HepG2 (cell line): ENCODE data around the gene NPDC1. TPM values are rescaled to one million over a fixed set of nuclear protein-coding genes. Genes with fewer than 3 reads are reported as not detected.
A peak's percentile ranks its signal among the peaks of the same experiment; 100 is the strongest.

Experiments
- CBX1 ChIP-seq: IDR thresholded peaks from one replicate; pipeline ENCODE4 v1.6.1; 2016; ENCODE audit warnings: antibody characterized with exemption, low read depth
- DMAP1 ChIP-seq: IDR thresholded peaks from 2 replicates; pipeline ENCODE4 v1.6.1; 2016
- DNMT3B ChIP-seq: conservative IDR thresholded peaks from 2 replicates; pipeline ENCODE4 v1.6.1; 2016; ENCODE audit warnings: missing biosample characterization, control low read depth
- EHMT2 ChIP-seq: fragments of 200-600 bp; sonication (generic); IDR thresholded peaks from 2 replicates; pipeline ENCODE4 v1.7.0; 2017; ENCODE audit warnings: antibody characterized with exemption, low read depth, low read length, borderline replicate concordance
- FOSL2 ChIP-seq: sonication (generic); formaldehyde crosslinking; IDR thresholded peaks from 2 replicates; pipeline ENCODE4 v1.4.0; 2020; ENCODE audit warnings: missing genetic modification reagents
- LCORL ChIP-seq, 2 experiments: fragments of 450-650 bp in 1 of 2; sonication (generic) in 1 of 2; formaldehyde crosslinking in 1 of 2; IDR thresholded peaks; 2 replicates each; pipeline versions ENCODE4 v1.5.0 to v1.6.1; 2017 to 2020; ENCODE audit warnings: antibody characterized with exemption in 1 of 2, missing genetic modification reagents in 1 of 2
- MNT ChIP-seq: fragments of 450-650 bp; IDR thresholded peaks from 2 replicates; pipeline ENCODE4 v1.6.1; 2016
- NCOA1 ChIP-seq: sonication (generic); formaldehyde crosslinking; IDR thresholded peaks from 2 replicates; pipeline ENCODE4 v1.9.0; 2021; ENCODE audit warnings: missing genetic modification reagents
- NCOA5 ChIP-seq: sonication (generic); formaldehyde crosslinking; IDR thresholded peaks from 2 replicates; pipeline ENCODE4 v1.4.0; 2020; ENCODE audit warnings: missing genetic modification reagents
- NONO ChIP-seq, 2 experiments: fragments of 450-650 bp in 1 of 2; sonication (generic) in 1 of 2; formaldehyde crosslinking in 1 of 2; IDR thresholded peaks in 1 of 2; conservative IDR thresholded peaks in 1 of 2; 2 replicates each; pipeline versions ENCODE4 v1.6.1 to v1.8.0; 2017 to 2022; ENCODE audit warnings: mild to moderate bottlenecking in 1 of 2, missing genetic modification reagents in 1 of 2, moderate library complexity in 1 of 2
- RFX3 ChIP-seq: IDR thresholded peaks from 2 replicates; pipeline ENCODE4 v1.6.1; 2016; ENCODE audit warnings: missing biosample characterization, missing genetic modification reagents
- SIN3B ChIP-seq: fragments of 150-350 bp; IDR thresholded peaks from 2 replicates; pipeline ENCODE4 v1.6.1; 2014; ENCODE audit warnings: low read length
- THRA ChIP-seq: sonication (generic); formaldehyde crosslinking; IDR thresholded peaks from 2 replicates; pipeline ENCODE4 v1.4.0; 2020; ENCODE audit warnings: missing genetic modification reagents, borderline replicate concordance
- XBP1 ChIP-seq: sonication (generic); formaldehyde crosslinking; IDR thresholded peaks from 2 replicates; pipeline ENCODE4 v1.5.0; 2020; ENCODE audit warnings: missing genetic modification reagents
- ZBTB7B ChIP-seq: sonication (generic); formaldehyde crosslinking; IDR thresholded peaks from 2 replicates; pipeline ENCODE4 v1.4.0; 2020; ENCODE audit warnings: missing genetic modification reagents
- ZHX1 ChIP-seq: sonication (generic); formaldehyde crosslinking; IDR thresholded peaks from 2 replicates; pipeline ENCODE4 v1.8.1; 2022; ENCODE audit warnings: low read depth, mild to moderate bottlenecking, missing genetic modification reagents
- ZMAT5 ChIP-seq: sonication (generic); formaldehyde crosslinking; IDR thresholded peaks from 2 replicates; pipeline ENCODE4 v1.5.0; 2020; ENCODE audit warnings: mild to moderate bottlenecking, low read depth, missing genetic modification reagents, borderline replicate concordance
- ZNF20 ChIP-seq: sonication (generic); formaldehyde crosslinking; IDR thresholded peaks from 2 replicates; pipeline ENCODE4 v1.4.0; 2020; ENCODE audit warnings: mild to moderate bottlenecking, moderate library complexity, missing genetic modification reagents
- ZNF414 ChIP-seq: sonication (generic); formaldehyde crosslinking; IDR thresholded peaks from 2 replicates; pipeline ENCODE4 v1.5.0; 2020; ENCODE audit warnings: missing genetic modification reagents
- ZNF446 ChIP-seq: sonication (generic); formaldehyde crosslinking; IDR thresholded peaks from 2 replicates; pipeline ENCODE4 v1.5.0; 2020; ENCODE audit warnings: mild to moderate bottlenecking, missing genetic modification reagents
- ZNF614 ChIP-seq: IDR thresholded peaks from 2 replicates; pipeline ENCODE4 v1.6.1; 2018; ENCODE audit warnings: missing biosample characterization, missing genetic modification reagents, inconsistent platforms, borderline replicate concordance
- ZNF777 ChIP-seq: sonication (generic); formaldehyde crosslinking; IDR thresholded peaks from 2 replicates; pipeline ENCODE4 v1.4.0; 2020; ENCODE audit warnings: missing genetic modification reagents
- ZNF781 ChIP-seq: sonication (generic); formaldehyde crosslinking; IDR thresholded peaks from 2 replicates; pipeline ENCODE4 v1.5.1; 2020; ENCODE audit warnings: borderline replicate concordance, mild to moderate bottlenecking, missing genetic modification reagents; ENCODE audit errors: not compliant biosample characterization
- ZSCAN31 ChIP-seq: sonication (generic); formaldehyde crosslinking; IDR thresholded peaks from 2 replicates; pipeline ENCODE4 v1.5.0; 2020; ENCODE audit warnings: low read depth, mild to moderate bottlenecking, missing genetic modification reagents
- polyA plus RNA-seq, 8 experiments: library from polyadenylated mRNA; depleted of rRNA in 3 of 8; stranded (reverse) in 7 of 8; unstranded in 1 of 8; fragments of >200 nt; fragmentation: Illumina TruSeq in 4 of 8; extraction: Trizol in 4 of 8; gene quantifications; 2 replicates each; pipeline versions ENCODE4 v1.2.1 to v1.2.3, GENCODE V29; 2011 to 2016; ENCODE audit warnings: low read depth in 4 of 8, missing spikeins in 1 of 8, mixed read lengths in 1 of 8; ENCODE audit not compliant: insufficient read depth in 1 of 8
- total RNA-seq, 5 experiments: library from RNA; depleted of rRNA; stranded (reverse); fragments of >200 nt; fragmentation: Illumina TruSeq; extraction: Trizol; gene quantifications; 2 replicates each; pipeline ENCODE4 v1.2.3, GENCODE V29; 2016; ENCODE audit warnings: low read depth in 1 of 5

NPDC1 gene
- total and polyA plus RNA-seq, 2 of the 13 experiments (the other 11 are each of a cell fraction or from before 2014, with no cell fraction given), result 0.84 to 5.4 TPM

- TF ChIP-seq MNT, result no peak
- TF ChIP-seq EHMT2, result no peak
- no peak for TF ChIP-seq THRA
- peak; percentile 37; the same call in 1 of the 2 replicates for TF ChIP-seq ZSCAN31 (CRISPR knock-in tag)
- TF ChIP-seq FOSL2, result no peak
- TF ChIP-seq ZMAT5 (CRISPR knock-in tag), result no peak
- no peak for TF ChIP-seq NCOA5 (CRISPR knock-in tag)
- TF ChIP-seq ZBTB7B (CRISPR knock-in tag), result peak; percentile 52; the same call in 1 of the 2 replicates
- no peak for TF ChIP-seq DNMT3B (CRISPR knock-in tag)
- no peak for TF ChIP-seq ZNF781 (CRISPR knock-in tag)
- TF ChIP-seq ZNF446 (CRISPR knock-in tag), result 0 out of 2 replicates have a peak, but pooled peaks have one; percentile 70
- TF ChIP-seq ZNF414, result no peak
- no peak for TF ChIP-seq ZNF614
- no peak for TF ChIP-seq ZNF20 (CRISPR knock-in tag)
- TF ChIP-seq LCORL (IDR thresholded peaks at IDR 0.05), result no peak
- TF ChIP-seq LCORL (CRISPR knock-in tag; IDR thresholded peaks at IDR 0.05), result 0 out of 2 replicates have a peak, but pooled peaks have one; percentile 8
- TF ChIP-seq NCOA1, result no peak
- TF ChIP-seq ZNF777, result peak; percentile 29; the same call in 1 of the 2 replicates
- no peak for TF ChIP-seq DMAP1 (CRISPR knock-in tag)
- TF ChIP-seq CBX1, result no peak
- no peak for TF ChIP-seq XBP1 (CRISPR knock-in tag)
- no peak for TF ChIP-seq NONO (IDR thresholded peaks at IDR 0.05)
- TF ChIP-seq NONO (CRISPR knock-in tag; conservative IDR thresholded peaks at IDR 0.05), result no peak
- no peak for TF ChIP-seq SIN3B
- TF ChIP-seq RFX3 (CRISPR knock-in tag), result no peak
- no peak for TF ChIP-seq ZHX1 (CRISPR knock-in tag)
These were observed 17.5 kb downstream of the NPDC1 start (continued) for GRCh38 chr9:137028263-137029057.
